Lung (tissue), 12 donors: ENCODE results near the gene FHL2. TPM values are rescaled to one million over a fixed set of nuclear protein-coding genes. Genes with fewer than 3 reads are reported as not detected.

Source experiments
- ATAC-seq: fragments of 200-7000 bp; cut with Tn5 transposase; one replicate; pipeline ENCODE4 v1.9.1; 2020; ENCODE audit warnings: moderate number of reproducible peaks; ENCODE audit not compliant: insufficient read depth, low FRiP score
- DNase-seq, 3 donors: peaks; one replicate each; pipeline ENCODE4 v3.0.0-alpha.2; 2013 to 2017
- H3K27ac ChIP-seq, 2 donors: one replicate each; pipeline ENCODE4 v1.5.1; 2013; ENCODE audit warnings: mild to moderate bottlenecking in 2 of 2, moderate library complexity in 2 of 2, control low read depth in 1 of 2, inconsistent platforms in 1 of 2, low read depth in 1 of 2, low read length in 1 of 2
- H3K27me3 ChIP-seq, 3 donors: one replicate each; pipeline ENCODE4 v1.5.1; 2013; ENCODE audit warnings: low read length in 2 of 3; ENCODE audit not compliant: control insufficient read depth in 3 of 3, insufficient read depth in 3 of 3
- H3K36me3 ChIP-seq, 4 donors: one replicate each; pipeline ENCODE4 v1.5.1; 2013; ENCODE audit warnings: low read length in 4 of 4, mild to moderate bottlenecking in 1 of 4, moderate library complexity in 1 of 4; ENCODE audit not compliant: control insufficient read depth in 4 of 4, insufficient read depth in 4 of 4
- H3K4me1 ChIP-seq, 5 donors: one replicate each; pipeline ENCODE4 v1.5.1; 2013; ENCODE audit warnings: low read length in 5 of 5, mild to moderate bottlenecking in 2 of 5, moderate library complexity in 1 of 5; ENCODE audit not compliant: control insufficient read depth in 5 of 5, insufficient read depth in 5 of 5
- H3K4me3 ChIP-seq: one replicate; pipeline ENCODE4 v1.5.1; 2013; ENCODE audit warnings: mild to moderate bottlenecking, control low read depth, moderate library complexity
- H3K9ac ChIP-seq, 2 donors: one replicate each; pipeline ENCODE4 v1.5.1; 2013; ENCODE audit warnings: low read length in 2 of 2, control low read depth in 1 of 2; ENCODE audit not compliant: insufficient read depth in 1 of 2
- H3K9me3 ChIP-seq, 4 donors: one replicate each; pipeline ENCODE4 v1.5.1; 2013; ENCODE audit warnings: low read length in 3 of 4, mild to moderate bottlenecking in 1 of 4, moderate library complexity in 1 of 4; ENCODE audit not compliant: control insufficient read depth in 4 of 4, insufficient read depth in 3 of 4
- WGBS, 2 donors: extraction: QIAGEN DNeasy Blood & Tissue Kit; methylation state at CpG; one replicate each; pipeline ENCODE4 v1.1.7; 2013; 5-methylcytosine and 5-hydroxymethylcytosine counted together
- polyA plus RNA-seq, 2 donors: library from polyadenylated mRNA; stranded (reverse); fragments of 200-250 nt; gene quantifications; one replicate each; pipeline ENCODE4 v1.2.1, GENCODE V29; 2013
- total RNA-seq, 2 donors: library from RNA; depleted of rRNA in 1 of 2; stranded (reverse); fragments of >200 nt in 1 of 2; gene quantifications; one replicate each; pipeline ENCODE4 v1.2.1, GENCODE V29; 2014 to 2021
- TF ChIP-seq, protein P1 (sequence below): IDR thresholded peaks from 2 replicates; pipeline ENCODE4 v1.5.1; 2012; ENCODE audit warnings: mild to moderate bottlenecking; ENCODE audit errors: control extremely low read depth, extremely low read depth
- donor health status: control.
- donor health status: control.
- donor health status: Bipolar disorder and iron deficiency.
- donor health status: healthy.
- donor health status: DM: yes; HTN: yes; CAD: no.

FHL2 gene
- total and polyA plus RNA-seq, 4 donors: 6.6 to 12.8 (median 8.7) TPM

GRCh38 chr2:105445976-105446375 is 47.1 kb upstream of the FHL2 start:
- no peak overlapping the region for H3K4me3 ChIP-seq
- 83 to 88% methylated on average over 9 of the region's 9 CpGs for WGBS, 2 donors
- DNase-seq (no peak), ATAC-seq (no peak)
- no peaks in the 10 kb centered on the region for H3K36me3 ChIP-seq
- H3K27me3 ChIP-seq: peaks cover 0 to 2% (median 0%) of the 10 kb centered on the region in 3 donors
- TF ChIP-seq, protein P1, sequence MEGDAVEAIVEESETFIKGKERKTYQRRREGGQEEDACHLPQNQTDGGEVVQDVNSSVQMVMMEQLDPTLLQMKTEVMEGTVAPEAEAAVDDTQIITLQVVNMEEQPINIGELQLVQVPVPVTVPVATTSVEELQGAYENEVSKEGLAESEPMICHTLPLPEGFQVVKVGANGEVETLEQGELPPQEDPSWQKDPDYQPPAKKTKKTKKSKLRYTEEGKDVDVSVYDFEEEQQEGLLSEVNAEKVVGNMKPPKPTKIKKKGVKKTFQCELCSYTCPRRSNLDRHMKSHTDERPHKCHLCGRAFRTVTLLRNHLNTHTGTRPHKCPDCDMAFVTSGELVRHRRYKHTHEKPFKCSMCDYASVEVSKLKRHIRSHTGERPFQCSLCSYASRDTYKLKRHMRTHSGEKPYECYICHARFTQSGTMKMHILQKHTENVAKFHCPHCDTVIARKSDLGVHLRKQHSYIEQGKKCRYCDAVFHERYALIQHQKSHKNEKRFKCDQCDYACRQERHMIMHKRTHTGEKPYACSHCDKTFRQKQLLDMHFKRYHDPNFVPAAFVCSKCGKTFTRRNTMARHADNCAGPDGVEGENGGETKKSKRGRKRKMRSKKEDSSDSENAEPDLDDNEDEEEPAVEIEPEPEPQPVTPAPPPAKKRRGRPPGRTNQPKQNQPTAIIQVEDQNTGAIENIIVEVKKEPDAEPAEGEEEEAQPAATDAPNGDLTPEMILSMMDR: no peak
- H3K9me3 ChIP-seq: no peaks in the 10 kb centered on the region
- no peak overlapping the region for H3K9ac ChIP-seq
- H3K27ac ChIP-seq: no peak overlapping the region
- H3K4me1 ChIP-seq: peaks cover 0 to 3% (median 0%) of the 10 kb centered on the region in 5 donors

DNA sequence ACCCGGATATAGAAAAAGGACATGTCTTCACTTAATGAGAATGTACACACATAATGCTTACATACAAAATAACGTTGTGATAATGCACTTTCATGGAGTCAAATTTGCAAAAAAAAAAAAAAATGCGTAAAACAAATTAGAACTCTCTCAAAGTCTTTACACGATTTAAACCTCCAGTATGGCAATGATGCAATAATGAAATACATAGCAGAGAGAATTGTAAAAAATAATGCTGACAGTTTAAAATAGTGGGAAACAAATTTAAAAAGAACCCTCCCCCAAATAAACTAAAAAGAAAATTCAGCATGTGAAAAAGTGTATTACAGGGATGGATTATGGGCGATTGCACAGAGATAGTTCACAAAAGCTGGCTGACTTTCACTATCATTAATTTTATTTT is 46.6 kb upstream of the FHL2 start:
- H3K27ac ChIP-seq: no peak overlapping the region
- no peak for DNase-seq
- H3K27me3 ChIP-seq: peaks cover 0 to 2% (median 0%) of the 10 kb centered on the region in 3 donors
- 88% methylated on average over 5 of the region's 5 CpGs for WGBS, 2 donors
- TF ChIP-seq, protein P1: no peak
- H3K36me3 ChIP-seq: no peaks in the 10 kb centered on the region
- ATAC-seq: no peak
- no peak overlapping the region for H3K9ac ChIP-seq
- H3K4me1 ChIP-seq: peaks cover 0 to 3% (median 0%) of the 10 kb centered on the region in 5 donors
- H3K9me3 ChIP-seq: no peaks in the 10 kb centered on the region
- H3K4me3 ChIP-seq: no peak overlapping the region

DNA sequence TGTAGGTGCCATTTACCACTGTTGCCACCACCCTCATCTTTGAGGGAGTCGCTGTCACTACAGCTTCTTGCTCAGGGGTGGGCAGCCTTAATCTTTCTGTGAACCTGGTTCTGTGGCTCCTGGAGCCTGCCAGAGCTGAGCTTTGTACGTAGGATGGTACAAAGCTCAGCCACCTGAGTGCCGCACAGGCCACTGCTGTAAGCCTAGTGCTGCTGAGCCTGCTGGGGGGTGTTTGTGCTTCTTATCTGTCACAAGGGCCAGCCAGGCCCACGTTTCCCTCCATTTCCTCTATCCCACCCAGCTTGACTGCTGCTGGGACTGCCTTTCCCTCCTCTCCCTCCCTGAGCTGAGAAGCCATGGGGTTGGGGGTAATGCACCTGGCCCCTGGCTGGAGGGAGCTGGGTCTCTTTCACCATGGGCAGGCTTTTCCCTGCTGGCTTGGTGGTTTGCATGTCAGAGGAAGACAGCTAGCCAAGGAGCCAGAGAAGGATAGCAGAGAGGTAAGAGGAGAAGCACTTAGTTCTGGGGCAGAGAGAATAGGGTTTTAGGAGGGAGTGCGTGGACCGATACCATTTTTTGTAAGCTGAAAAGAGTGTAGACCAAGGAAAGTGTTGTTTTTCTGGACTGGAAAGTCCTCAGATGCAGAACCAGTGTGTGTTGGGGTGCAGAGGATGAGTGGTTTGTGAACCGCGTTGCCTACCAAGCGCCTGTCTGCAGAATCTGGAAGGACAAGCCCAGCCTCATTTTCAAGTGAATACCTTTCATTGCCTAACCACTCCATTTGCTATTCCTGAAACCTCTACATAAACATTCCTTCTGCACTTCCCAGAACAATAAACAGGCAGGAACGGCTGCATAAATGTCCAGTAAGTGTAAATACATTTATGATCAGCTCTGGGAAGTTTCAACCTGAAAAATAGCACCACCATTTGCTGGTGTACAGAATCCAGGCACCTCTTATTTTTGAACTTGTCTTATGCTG is 45.1 kb upstream of the FHL2 start:
- no peak overlapping the region for H3K4me3 ChIP-seq
- H3K27ac ChIP-seq: no peak overlapping the region
- WGBS, 2 donors: 68 to 81% methylated on average over 10 of the region's 10 CpGs

More for the DNA sequence above, 45.1 kb upstream of the FHL2 start:
- Histone ChIP-seq H3K9me3 (no peaks in the 10 kb centered on the region), H3K4me1 (peaks cover 0 to 3% (median 0%) of the 10 kb centered on the region in 5 donors), H3K9ac (no peak overlapping the region), H3K27me3 (peaks cover 0 to 2% (median 0%) of the 10 kb centered on the region in 3 donors), H3K36me3 (no peaks in the 10 kb centered on the region)
- TF ChIP-seq, protein P1: no peak
- DNase-seq (peak in 1 of 3 donors; percentile 14), ATAC-seq (no peak)
